VCaP (cell line): ENCODE data around the gene GORASP2.

Source experiments
- H3K27ac ChIP-seq: fragments of 450-650 bp; 2 replicates; pipeline ENCODE4 v1.5.1; 2017
- CTCF ChIP-seq: fragments of 450-650 bp; conservative IDR thresholded peaks from 2 replicates; pipeline ENCODE4 v1.5.1; 2017; ENCODE audit warnings: mild to moderate bottlenecking, moderate library complexity

The GORASP2 gene

DNA sequence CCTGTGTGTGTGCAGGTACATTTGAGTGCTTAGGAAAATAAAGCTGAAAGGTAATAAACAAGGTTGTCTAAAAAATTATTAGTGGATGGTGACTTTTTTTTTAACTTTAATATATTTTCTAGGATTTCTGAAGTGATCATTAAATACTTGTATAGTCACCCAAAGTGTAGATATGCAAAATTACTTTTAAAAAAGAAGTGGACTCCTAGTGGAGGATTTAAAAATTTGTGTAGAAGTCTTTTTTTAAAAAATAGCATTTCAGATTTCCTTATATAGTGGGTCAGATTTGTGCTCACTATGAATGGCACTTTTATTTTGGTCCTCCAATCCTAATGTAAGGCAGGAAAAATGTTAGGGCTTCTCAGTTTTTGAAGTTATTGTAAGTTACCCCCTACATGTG, 3.9 kb downstream of the GORASP2 start:
- no peak for TF ChIP-seq CTCF

GRCh38 chr2:170937709-170938379, 8.8 kb downstream of the GORASP2 start:
- TF ChIP-seq CTCF, result no peak
- H3K27ac ChIP-seq, result no peak overlapping the region

More for the DNA sequence above, 3.9 kb downstream of the GORASP2 start:
- no peak overlapping the region for H3K27ac ChIP-seq

DNA sequence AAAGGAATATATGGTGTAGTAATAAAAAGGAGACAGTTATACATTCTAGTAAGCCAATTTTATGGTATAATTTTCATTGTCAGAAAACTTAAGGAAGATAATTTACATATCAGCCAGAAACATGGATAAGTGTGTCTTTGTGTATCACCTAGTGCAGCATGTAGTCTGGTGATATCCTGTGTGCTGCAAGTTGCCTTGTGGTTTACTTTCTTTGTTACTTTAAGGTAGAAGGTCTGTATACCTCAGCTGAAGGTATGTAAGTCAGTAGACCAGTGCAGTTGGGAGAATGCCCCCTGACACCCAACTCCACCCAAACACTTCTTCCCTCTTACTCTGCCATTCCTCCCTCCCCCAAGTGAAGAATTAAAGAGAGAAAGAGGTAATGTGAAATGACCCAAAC, 11.0 kb downstream of the GORASP2 start:
- H3K27ac ChIP-seq, result no peak overlapping the region
- no peak for TF ChIP-seq CTCF

- TF ChIP-seq CTCF, result no peak
- H3K27ac ChIP-seq, result no peak overlapping the region
Measured at GRCh38 chr2:170942615-170943014, 13.6 kb downstream of the GORASP2 start.

GRCh38 chr2:170943041-170943440, 14.0 kb downstream of the GORASP2 start:
- TF ChIP-seq CTCF, result no peak
- no peak overlapping the region for H3K27ac ChIP-seq

DNA sequence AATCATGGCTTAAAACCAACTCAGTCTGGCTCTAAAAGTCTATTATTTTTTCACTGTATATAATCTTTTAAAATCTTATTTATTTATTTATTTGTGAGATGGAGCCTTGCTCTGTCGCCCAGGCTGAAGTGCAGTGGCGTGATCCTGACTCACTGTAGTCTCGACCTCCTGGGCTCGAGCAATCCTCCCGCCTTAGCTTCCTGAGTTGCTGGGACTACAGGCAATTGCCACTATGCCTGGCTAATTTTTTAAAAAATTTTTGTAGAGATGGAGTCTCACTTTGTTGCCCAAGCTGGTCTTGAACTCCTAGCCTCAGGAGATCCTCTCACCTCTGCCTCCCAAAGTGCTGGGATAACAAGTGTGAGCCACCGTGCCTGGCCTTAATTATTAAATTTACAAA, 14.5 kb downstream of the GORASP2 start:
- no peak overlapping the region for H3K27ac ChIP-seq
- TF ChIP-seq CTCF, result no peak

DNA sequence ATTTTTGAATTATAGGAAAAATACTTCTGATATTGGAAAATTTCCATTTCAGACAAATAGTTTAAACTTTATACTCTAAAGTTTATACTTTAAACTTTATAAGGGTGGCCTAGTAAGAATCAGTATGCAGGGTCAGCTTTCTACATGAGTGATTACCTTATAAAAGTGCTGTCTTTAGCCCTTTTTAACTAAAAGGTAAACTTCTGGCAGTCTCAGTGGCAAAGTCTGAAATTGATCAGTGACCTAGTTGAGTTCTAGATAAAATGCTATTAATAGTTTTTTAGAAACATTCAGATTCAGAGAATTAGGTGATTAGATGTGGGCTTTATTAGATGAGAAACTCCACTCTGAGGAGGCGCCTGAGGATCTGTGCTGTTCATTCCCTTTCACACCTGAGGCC, 15.5 kb downstream of the GORASP2 start:
- no peak overlapping the region for H3K27ac ChIP-seq
- TF ChIP-seq CTCF, result no peak
